Nephron progenitor cell (in vitro differentiated cells): ENCODE data around the gene BPIFA3.

Experiments used
- DNase-seq: peaks from one replicate; pipeline ENCODE4 v3.0.0; 2021
- H3K27ac Mint-ChIP-seq: 2 replicates; pipeline ENCODE4 v1.8.0; 2021; ENCODE audit warnings: mild to moderate bottlenecking, moderate library complexity, mixed read lengths
- H3K27me3 Mint-ChIP-seq: 2 replicates; pipeline ENCODE4 v1.8.0; 2021; ENCODE audit warnings: mild to moderate bottlenecking, low read depth, mixed read lengths; ENCODE audit not compliant: poor library complexity
- H3K36me3 Mint-ChIP-seq: 2 replicates; pipeline ENCODE4 v1.8.0; 2021; ENCODE audit warnings: low read depth, mixed read lengths
- H3K4me1 Mint-ChIP-seq: 2 replicates; pipeline ENCODE4 v1.8.0; 2021; ENCODE audit warnings: mixed read lengths
- H3K4me3 Mint-ChIP-seq: 2 replicates; pipeline ENCODE4 v1.8.0; 2021; ENCODE audit warnings: mild to moderate bottlenecking, moderate library complexity, mixed read lengths
- H3K9me3 Mint-ChIP-seq: 2 replicates; pipeline ENCODE4 v1.8.0; 2021; ENCODE audit warnings: mild to moderate bottlenecking, moderate library complexity, mixed read lengths
- CTCF ChIP-seq: fragments of 200-600 bp; sonication (generic); IDR thresholded peaks from 2 replicates; pipeline ENCODE4 v1.5.0; 2021; ENCODE audit warnings: antibody characterized with exemption

BPIFA3 gene

GRCh38 chr20:33255005-33255404, 37.9 kb downstream of the BPIFA3 start:
- Mint-ChIP-seq H3K4me3 (no peak overlapping the region), H3K36me3 (no peaks in the 10 kb centered on the region), H3K9me3 (peaks cover 4% of the 10 kb centered on the region), H3K4me1 (no peaks in the 10 kb centered on the region), H3K27ac (no peak overlapping the region), H3K27me3 (peaks cover 10% of the 10 kb centered on the region)
- DNase-seq, result no peak
- TF ChIP-seq CTCF, result no peak

GRCh38 chr20:33257237-33257636, 40.1 kb downstream of the BPIFA3 start:
- Mint-ChIP-seq H3K9me3 (peaks cover 4% of the 10 kb centered on the region), H3K27me3 (peaks cover 14% of the 10 kb centered on the region), H3K4me3 (no peak overlapping the region), H3K27ac (no peak overlapping the region), H3K4me1 (no peaks in the 10 kb centered on the region), H3K36me3 (no peaks in the 10 kb centered on the region)
- no peak for DNase-seq
- TF ChIP-seq CTCF, result no peak

- Mint-ChIP-seq H3K27ac (no peak overlapping the region), H3K27me3 (peaks cover 15% of the 10 kb centered on the region), H3K9me3 (peaks cover 4% of the 10 kb centered on the region), H3K4me3 (no peak overlapping the region), H3K36me3 (no peaks in the 10 kb centered on the region), H3K4me1 (no peaks in the 10 kb centered on the region)
- DNase-seq, result no peak
- no peak for TF ChIP-seq CTCF
These were observed 42.2 kb downstream of the BPIFA3 start for GRCh38 chr20:33259371-33259770.

GRCh38 chr20:33261465-33261864, 44.3 kb downstream of the BPIFA3 start:
- Mint-ChIP-seq H3K9me3 (no peaks in the 10 kb centered on the region), H3K36me3 (no peaks in the 10 kb centered on the region), H3K4me1 (no peaks in the 10 kb centered on the region), H3K27ac (no peak overlapping the region), H3K27me3 (peaks cover 24% of the 10 kb centered on the region), H3K4me3 (no peak overlapping the region)
- no peak for DNase-seq
- no peak for TF ChIP-seq CTCF

- Mint-ChIP-seq H3K9me3 (no peaks in the 10 kb centered on the region), H3K4me1 (no peaks in the 10 kb centered on the region), H3K27ac (no peak overlapping the region), H3K4me3 (no peak overlapping the region), H3K27me3 (peaks cover 26% of the 10 kb centered on the region), H3K36me3 (no peaks in the 10 kb centered on the region)
- DNase-seq, result peak; percentile 51
- peak; percentile 75 for TF ChIP-seq CTCF
These were observed 45.5 kb downstream of the BPIFA3 start for GRCh38 chr20:33262658-33263065.

- Mint-ChIP-seq H3K9me3 (no peaks in the 10 kb centered on the region), H3K27ac (no peak overlapping the region), H3K27me3 (peaks cover 37% of the 10 kb centered on the region), H3K4me3 (no peak overlapping the region), H3K36me3 (no peaks in the 10 kb centered on the region), H3K4me1 (no peaks in the 10 kb centered on the region)
- TF ChIP-seq CTCF, result no peak
- DNase-seq, result no peak
These were observed 46.6 kb downstream of the BPIFA3 start for GRCh38 chr20:33263784-33264183.
